Smooth muscle cell (in vitro differentiated cells): ENCODE measurements around the gene CMIP. TPM values are rescaled to one million over a fixed set of nuclear protein-coding genes. Genes with fewer than 3 reads are reported as not detected.

Experiments used
- DNase-seq: peaks from one replicate; lab custom pipeline; 2025; ENCODE audit not compliant: unreplicated experiment; lab: John Stamatoyannopoulos, UW
- H2AFZ ChIP-seq: fragments of 200-600 bp; sonication (generic); 2 replicates; pipeline ENCODE4 v1.6.0; 2016; ENCODE audit warnings: antibody characterized with exemption, low read depth, mild to moderate bottlenecking
- H3F3A ChIP-seq: fragments of 200-600 bp; sonication (generic); 2 replicates; pipeline ENCODE4 v1.6.0; 2017; ENCODE audit warnings: antibody characterized with exemption, low read depth
- H3K27ac ChIP-seq: fragments of 200-600 bp; sonication (generic); 2 replicates; pipeline ENCODE4 v1.5.1; 2016; ENCODE audit warnings: low read depth, mild to moderate bottlenecking
- H3K27me3 ChIP-seq: fragments of 200-600 bp; sonication (generic); 2 replicates; pipeline ENCODE4 v1.6.1; 2016; ENCODE audit warnings: low read depth, mild to moderate bottlenecking
- H3K36me3 ChIP-seq: fragments of 200-600 bp; sonication (generic); 2 replicates; pipeline ENCODE4 v1.5.1; 2016; ENCODE audit warnings: low read depth
- H3K4me1 ChIP-seq: fragments of 200-600 bp; sonication (generic); 2 replicates; pipeline ENCODE4 v1.5.1; 2016; ENCODE audit warnings: low read depth
- H3K4me2 ChIP-seq: fragments of 200-600 bp; sonication (generic); 2 replicates; pipeline ENCODE4 v1.6.0; 2016; ENCODE audit warnings: mild to moderate bottlenecking
- H3K4me3 ChIP-seq: fragments of 200-600 bp; sonication (generic); 2 replicates; pipeline ENCODE4 v1.5.1; 2016; ENCODE audit warnings: mild to moderate bottlenecking
- H3K79me2 ChIP-seq: fragments of 200-600 bp; sonication (generic); 2 replicates; pipeline ENCODE4 v1.6.0; 2016; ENCODE audit warnings: low read depth, mild to moderate bottlenecking
- H3K9ac ChIP-seq: fragments of 200-600 bp; sonication (generic); 2 replicates; pipeline ENCODE4 v1.6.0; 2016; ENCODE audit warnings: low read depth
- H3K9me3 ChIP-seq: fragments of 200-600 bp; sonication (generic); replicated peaks from 2 replicates; pipeline ENCODE4 v1.5.1; 2016; ENCODE audit warnings: low read depth
- H4K20me1 ChIP-seq: fragments of 200-600 bp; sonication (generic); 2 replicates; pipeline ENCODE4 v1.6.0; 2016; ENCODE audit warnings: low read depth
- CTCF ChIP-seq: fragments of 200-600 bp; sonication (generic); IDR thresholded peaks from 2 replicates; pipeline ENCODE4 v1.5.1; 2017; ENCODE audit warnings: borderline replicate concordance, mild to moderate bottlenecking, antibody characterized with exemption; ENCODE audit not compliant: insufficient read depth, poor library complexity, severe bottlenecking
- WGBS: methylation state at CpG from one replicate; pipeline ENCODE4 v1.1.7; 2016; ENCODE audit warnings: low lambda C conversion rate; 5-methylcytosine and 5-hydroxymethylcytosine counted together
- polyA plus RNA-seq: library from polyadenylated mRNA; unstranded; fragments of >200 nt; fragmentation: Nextera tagmentation; extraction: Ambion mirVana; gene quantifications from 2 replicates; pipeline ENCODE4 v1.2.1, GENCODE V29; 2016
- total RNA-seq: library from RNA; depleted of rRNA; stranded (reverse); fragments of >200 nt; gene quantifications from 2 replicates; pipeline ENCODE4 v1.2.3, GENCODE V29; 2014

CMIP gene
- total and polyA plus RNA-seq, 2 experiments from 2014 or later: 2.5 to 44.5 TPM

GRCh38 chr16:81675662-81676061, 231.1 kb downstream of the CMIP start:
- Histone ChIP-seq H3K9ac (no peak overlapping the region), H3K27me3 (no peaks in the 10 kb centered on the region), H3K4me3 (no peak overlapping the region), H3K9me3 (no peaks in the 10 kb centered on the region), H3K4me1 (no peaks in the 10 kb centered on the region), H3F3A (no peaks in the 10 kb centered on the region), H4K20me1 (peaks cover 34% of the 10 kb centered on the region), H2AFZ (no peak overlapping the region), H3K27ac (no peak overlapping the region), H3K79me2 (no peaks in the 10 kb centered on the region), H3K36me3 (no peaks in the 10 kb centered on the region), H3K4me2 (no peak overlapping the region)
- no peak for DNase-seq
- WGBS: 92% methylated on average over 3 of the region's 3 CpGs
- no peak for TF ChIP-seq CTCF

GRCh38 chr16:81676066-81676882, 231.7 kb downstream of the CMIP start:
- Histone ChIP-seq H3K36me3 (no peaks in the 10 kb centered on the region), H3K27ac (no peak overlapping the region), H3K9ac (no peak overlapping the region), H3K9me3 (no peaks in the 10 kb centered on the region), H3K4me2 (no peak overlapping the region), H4K20me1 (peaks cover 40% of the 10 kb centered on the region), H3F3A (no peaks in the 10 kb centered on the region), H3K4me3 (no peak overlapping the region), H3K27me3 (no peaks in the 10 kb centered on the region), H2AFZ (no peak overlapping the region), H3K79me2 (no peaks in the 10 kb centered on the region), H3K4me1 (no peaks in the 10 kb centered on the region)
- no peak for TF ChIP-seq CTCF
- WGBS: 97% methylated on average over 19 of the region's 19 CpGs
- no peak for DNase-seq

GRCh38 chr16:81676883-81677737, 232.5 kb downstream of the CMIP start:
- WGBS: 95% methylated on average over 15 of the region's 15 CpGs
- H3F3A ChIP-seq: no peaks in the 10 kb centered on the region
- peaks cover 42% of the 10 kb centered on the region for H4K20me1 ChIP-seq
- H3K27ac ChIP-seq: no peak overlapping the region
- no peak overlapping the region for H3K9ac ChIP-seq
- DNase-seq: no peak
- no peak for TF ChIP-seq CTCF
- H2AFZ ChIP-seq: no peak overlapping the region
- H3K79me2 ChIP-seq: no peaks in the 10 kb centered on the region
- H3K9me3 ChIP-seq: no peaks in the 10 kb centered on the region
- no peaks in the 10 kb centered on the region for H3K4me1 ChIP-seq
- no peaks in the 10 kb centered on the region for H3K36me3 ChIP-seq
- H3K27me3 ChIP-seq: no peaks in the 10 kb centered on the region
- H3K4me3 ChIP-seq: no peak overlapping the region
- H3K4me2 ChIP-seq: no peak overlapping the region
